Stimulated activated CD4-positive, alpha-beta T cell treated with anti-CD3 and anti-CD28 coated beads, TNF-alpha, amount 100 ng/mL, for 4 hours (primary cell): ENCODE measurements around the gene PLSCR2.
"Not testable (repeated sequence)": the region's sequence is repeated elsewhere in the genome, so short reads cannot be mapped to it uniquely, and the experiment has no call there.

Experiments
- DNase-seq, 3 experiments: peaks; one replicate each; pipeline ENCODE4 v3.0.0-alpha.2; 2020; ENCODE audit warnings: low read depth in 3 of 3

Gene PLSCR2

DNA sequence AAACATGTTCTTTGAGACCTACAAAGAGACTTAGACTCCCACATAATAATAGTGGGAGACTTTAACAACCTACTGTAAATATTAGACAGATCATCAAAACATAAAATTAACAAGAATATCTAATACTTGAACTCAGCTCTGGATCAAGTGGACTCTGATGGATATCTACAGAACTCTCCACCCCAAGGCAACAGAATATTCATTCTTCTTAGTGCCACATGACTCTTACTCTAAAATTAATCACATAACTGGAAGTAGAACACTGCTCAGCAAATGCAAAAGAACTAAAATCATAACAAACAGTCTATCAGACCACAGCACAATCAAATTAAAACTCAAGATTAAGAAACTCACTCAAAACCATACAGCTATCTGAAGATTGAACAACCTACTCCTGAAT, 15.9 kb upstream of the PLSCR2 start:
- DNase-seq = no peak

DNA sequence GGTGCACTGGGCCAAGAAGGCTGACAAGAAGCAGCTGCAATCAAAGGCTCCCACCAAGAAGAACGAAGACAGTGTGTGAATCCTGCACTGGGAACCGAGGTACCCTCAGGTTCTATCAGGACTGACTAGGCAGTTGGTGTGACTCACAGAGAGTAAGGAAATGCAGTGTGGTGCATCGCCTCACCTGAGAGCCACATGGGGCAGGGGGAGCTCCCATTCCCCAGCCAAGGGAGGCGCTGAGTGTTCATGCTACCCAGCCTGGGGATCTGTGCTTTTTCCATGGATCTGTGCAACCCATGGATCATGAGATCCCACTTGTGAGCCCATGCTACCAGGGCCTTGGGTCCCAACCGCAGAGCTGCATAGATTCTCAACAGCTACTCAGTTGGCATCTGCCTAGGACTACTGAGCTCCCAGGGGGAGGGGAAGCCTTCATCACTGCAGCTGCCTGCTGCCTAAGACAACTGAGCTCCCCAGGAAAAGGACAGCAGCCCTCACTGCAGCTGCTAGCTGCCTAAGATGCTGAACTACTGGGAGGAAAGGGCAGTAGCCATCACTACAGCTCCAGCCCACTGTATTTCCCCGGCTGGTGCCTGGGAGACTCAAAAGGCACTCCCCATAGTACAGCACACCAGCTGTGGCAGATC, 6.9 kb upstream of the PLSCR2 start:
- no peak for DNase-seq

DNA sequence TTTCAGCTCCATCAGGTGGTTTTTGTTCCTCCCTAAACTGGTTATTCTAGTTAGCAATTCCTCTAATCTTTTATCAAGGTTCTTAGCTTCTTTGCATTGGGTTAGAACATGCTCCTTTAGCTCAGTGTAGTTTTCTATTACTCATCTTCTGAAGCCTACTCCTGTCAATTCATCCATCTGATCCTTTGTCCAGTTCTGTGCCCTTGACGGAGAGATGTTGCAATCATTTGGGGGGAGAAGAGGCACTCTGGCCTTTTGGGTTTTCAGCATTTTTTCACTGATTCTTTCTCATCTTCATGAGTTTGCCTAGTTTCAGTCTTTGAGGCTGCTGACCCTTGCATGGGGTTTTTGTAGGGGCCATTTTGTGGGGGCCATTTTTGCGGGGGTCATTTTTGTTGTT, 5.6 kb upstream of the PLSCR2 start:
- not testable (repeated sequence) for DNase-seq

DNA sequence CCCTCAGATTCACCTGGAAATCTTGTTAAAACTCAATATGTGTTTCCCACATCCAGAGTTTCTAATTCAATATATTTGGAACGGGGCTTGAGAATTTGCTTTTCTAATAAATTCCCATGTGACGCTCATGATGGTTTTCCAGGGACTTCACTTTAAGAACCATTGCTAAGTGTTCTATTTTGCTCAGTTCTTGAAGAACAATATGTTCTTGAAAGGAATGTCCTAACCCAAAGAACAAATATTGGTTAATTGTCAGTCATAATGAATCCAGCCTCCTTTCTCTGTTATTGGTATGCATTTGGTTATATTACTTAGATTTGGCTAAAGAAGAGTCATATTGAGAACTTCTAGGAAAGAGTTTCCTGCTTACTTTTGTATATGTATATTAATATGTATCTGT, 4.4 kb upstream of the PLSCR2 start:
- no peak for DNase-seq

DNA sequence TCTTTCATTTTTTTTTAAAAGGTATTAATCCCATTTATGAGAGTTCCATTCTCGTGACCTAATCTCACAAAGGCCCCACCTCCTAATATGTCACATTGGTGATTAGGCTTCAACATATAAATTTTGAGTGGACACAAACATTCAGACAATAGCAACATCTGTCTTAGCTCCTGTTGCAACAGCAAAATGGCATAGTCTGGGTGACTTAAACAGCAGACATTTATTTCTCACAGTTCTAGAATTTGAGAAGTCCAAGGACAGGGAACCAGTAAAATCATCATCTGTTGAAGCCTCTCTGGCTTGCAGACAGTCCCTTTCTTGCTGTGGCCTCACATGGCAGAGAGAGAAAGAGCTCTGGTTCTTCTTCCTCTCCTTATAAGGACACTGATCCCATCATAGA, 3.2 kb upstream of the PLSCR2 start:
- DNase-seq = no peak

DNA sequence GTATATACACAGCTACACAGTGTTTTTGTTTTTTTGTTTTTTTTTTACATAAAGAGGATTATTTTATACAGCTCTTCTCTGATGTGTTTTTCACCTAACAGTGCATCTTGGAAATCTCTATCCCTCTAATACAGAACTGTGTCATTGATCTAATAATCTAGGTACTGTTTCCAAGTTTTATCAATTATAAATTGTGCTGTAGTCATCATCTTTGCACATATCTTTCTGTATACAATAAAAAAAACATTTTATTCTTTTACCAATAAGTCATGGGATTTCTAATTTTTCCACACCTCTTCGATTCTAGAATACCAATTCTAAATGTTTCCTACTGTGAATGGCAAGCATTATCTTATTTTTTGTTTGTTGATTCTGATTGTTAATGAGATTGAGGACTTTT, 1.7 kb upstream of the PLSCR2 start:
- DNase-seq = no peak

DNA sequence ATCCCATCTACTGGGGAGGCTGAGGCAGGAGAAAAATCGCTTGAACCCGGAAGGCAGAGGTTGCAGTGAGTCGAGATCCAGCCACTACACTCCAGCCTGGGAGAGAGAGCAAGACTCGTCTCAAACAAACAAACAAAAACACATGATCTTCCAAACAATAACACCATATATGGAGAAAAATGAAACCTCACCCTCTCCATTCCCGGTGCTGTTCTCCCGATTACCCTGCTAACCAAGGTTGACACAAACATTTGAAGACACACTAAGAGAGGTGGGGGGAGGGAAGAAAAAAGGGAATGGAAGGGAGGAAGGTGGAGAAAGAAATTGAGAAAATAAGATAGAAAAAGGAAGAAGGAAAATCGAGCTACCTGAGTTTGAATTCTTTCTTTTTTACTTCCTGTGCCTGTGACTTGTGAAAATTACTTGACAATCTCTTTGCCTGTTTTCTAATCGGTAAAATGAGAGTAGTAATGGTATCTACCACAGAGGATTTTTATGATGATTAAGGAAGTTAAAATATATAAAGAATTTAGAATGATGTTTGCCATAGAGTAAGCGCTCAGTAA, 1.1 kb upstream of the PLSCR2 start:
- no peak for DNase-seq

DNA sequence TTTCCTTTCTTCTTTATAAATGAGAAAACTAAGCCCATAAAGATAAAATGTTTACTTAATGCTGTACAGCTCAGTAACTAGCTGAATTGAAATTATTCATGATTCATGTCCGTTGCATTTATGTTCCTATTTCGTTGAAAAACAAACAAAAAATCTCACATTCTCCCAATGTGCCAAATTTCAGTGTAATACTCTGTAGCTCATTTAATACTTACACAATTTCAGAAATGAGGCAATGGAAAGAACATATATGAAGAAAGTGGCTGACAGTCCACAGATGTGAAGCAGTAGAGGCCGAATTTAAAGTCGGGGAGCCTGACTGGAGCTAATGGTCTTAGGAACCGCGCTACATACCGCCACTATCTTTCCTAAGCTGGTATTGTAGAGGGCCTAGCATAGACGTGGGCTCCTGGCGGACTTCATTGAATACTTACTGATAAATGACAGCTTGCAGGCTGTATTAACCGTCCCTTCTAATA, 651 bp downstream of the PLSCR2 start:
- DNase-seq = no peak

DNA sequence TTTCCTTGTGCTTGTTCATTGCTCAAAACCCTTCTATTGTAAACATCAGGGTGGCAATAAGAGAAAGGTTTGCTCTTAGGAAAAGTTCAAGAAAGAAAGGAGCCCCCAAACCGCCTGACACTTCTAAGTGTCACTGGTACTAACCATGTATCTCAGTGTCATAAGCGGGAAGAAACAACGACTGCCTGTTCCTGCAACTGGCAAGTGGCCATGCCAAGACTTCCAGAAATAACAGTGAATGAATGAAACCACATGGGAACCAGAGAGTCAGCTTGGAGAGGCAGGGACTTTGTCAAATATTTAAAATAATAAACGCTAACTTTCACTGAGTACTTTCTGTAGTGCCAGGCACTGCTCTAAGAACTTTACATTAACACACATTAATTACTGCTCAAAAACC, 1.1 kb downstream of the PLSCR2 start:
- DNase-seq = no peak

DNA sequence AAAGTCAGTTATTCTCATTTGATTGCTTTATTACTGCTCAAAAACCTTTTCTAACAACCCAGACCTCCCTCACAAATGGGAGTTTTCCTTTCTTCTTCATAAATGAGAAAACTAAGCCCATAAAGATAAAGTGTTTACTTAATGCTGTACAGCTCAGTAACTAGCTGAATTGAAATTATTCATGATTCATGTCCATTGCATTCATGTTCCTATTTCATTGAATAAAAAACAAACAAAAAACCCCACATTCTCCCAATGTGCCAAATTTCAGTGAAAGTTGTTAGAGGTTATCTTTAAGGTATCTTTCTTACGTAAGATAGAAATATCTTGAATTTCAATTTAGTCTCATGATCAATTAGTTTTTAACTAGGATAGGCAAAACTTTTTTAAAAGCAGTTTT, 2.8 kb downstream of the PLSCR2 start:
- no peak for DNase-seq

DNA sequence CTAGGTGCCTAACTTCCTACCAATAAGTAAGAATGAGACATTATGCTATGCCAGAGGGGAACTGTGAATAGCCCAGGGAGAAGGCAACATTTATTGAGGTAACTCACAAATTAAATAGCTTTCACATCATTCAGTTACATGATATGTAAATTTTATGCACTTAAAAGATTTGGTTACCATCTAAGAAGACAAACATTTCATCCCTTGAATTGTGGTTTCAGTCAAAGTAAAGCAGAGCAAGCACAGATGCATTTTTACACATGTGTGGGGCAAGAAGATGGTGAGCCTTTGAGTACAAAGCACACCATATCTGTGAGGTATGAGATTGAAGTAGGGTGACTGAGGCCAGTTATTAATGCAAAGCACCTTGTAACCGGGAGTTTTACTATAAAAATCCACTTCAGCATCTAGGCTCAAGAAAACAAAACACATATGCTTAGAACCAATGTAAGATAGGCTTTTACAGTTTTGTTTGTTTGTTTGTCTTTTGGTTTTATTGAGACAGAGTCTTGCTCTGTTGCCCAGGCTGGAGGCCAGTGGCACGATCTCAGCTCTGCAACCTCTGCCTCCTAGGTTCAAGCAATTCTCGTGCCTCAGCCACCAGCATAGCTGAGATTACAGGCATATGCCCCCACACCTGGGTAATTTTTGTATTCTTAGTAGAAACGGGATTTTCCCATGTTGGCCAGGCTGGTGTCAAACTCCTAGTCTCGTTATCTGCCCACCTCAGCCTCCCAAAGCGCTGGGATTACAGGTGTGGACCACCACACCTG, 3.5 kb downstream of the PLSCR2 start:
- no peak for DNase-seq

DNA sequence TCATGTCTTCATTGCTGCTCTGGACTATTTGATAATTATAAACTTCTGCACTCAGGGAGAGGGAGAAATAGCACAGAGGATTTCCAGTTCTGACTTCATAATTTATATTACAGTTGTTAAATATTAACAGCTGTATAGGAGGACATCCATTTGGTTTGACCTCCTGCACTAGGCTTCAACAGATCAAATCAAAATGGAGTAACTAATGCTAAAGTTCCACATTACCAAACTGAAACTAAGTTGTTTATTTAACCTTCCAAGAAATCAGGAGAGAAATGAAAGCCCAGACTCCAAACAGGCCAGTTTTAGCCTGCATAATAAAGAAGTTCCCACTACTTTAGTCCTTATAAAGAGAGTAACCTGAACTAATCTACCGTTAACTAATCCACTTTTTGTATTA, 4.6 kb downstream of the PLSCR2 start:
- no peak for DNase-seq

DNA sequence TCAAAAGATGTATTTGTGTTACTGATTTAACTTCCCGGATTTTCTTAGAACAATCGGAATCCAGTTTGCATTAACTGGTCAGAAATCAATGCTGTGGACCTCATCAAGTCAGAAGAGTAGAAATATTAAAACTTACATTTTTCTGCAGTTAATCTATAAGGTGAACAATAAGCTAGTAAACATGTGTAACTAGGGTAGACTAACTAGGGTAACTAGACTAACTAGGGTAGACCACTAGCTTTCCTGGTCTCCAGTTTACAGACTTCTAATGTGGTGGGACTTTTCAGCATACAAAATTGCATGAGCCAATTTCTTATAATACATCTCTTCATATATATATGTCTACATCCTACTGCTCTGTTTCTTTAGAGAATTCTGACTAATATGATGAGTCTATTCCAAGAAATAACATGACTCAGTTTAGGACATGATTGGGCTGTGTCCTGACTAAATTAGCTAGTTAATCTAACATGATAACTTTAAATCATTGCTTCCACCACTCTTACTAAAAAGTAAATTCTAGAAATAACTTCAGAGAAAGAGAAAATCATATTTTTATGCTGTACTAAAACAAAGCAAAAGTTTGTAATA, 5.3 kb downstream of the PLSCR2 start:
- DNase-seq = no peak

DNA sequence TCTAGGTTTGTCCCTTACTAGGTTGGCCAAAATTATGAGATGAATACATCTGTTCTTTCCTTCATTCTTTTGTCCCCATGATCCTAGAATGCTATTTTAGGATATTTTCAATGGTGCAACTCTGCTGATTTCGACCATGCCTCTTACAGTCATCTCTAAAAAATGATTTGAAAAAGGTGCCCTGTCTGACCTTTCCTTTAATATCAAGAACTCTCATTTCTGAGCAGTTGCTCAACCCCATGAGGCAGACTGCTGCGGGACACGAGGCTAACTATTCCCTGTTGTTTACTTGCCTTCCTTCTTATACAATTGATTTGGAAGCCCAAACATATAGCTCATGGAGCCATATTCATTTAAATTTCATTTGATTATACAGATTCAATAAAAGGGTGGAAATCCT, 14.6 kb downstream of the PLSCR2 start:
- DNase-seq = no peak

DNA sequence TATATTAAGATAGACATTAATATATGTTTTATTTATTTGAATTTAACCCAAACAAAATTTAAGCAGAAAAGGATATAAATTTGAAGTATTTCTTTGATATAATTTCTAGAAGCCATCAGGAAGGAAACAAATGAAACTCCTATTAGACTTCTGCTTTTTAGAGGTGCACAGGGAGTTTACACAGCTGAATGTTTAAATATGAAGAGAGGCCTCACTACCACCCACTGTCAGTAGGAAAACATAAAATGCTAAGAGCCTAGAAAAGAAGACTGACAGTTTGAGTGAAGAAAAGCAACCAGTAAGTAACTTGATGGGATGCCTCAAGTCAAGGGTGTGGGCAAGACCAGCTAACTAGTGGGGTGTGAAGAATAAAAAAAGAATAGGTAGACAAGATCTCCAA, 19.7 kb downstream of the PLSCR2 start:
- no peak for DNase-seq

DNA sequence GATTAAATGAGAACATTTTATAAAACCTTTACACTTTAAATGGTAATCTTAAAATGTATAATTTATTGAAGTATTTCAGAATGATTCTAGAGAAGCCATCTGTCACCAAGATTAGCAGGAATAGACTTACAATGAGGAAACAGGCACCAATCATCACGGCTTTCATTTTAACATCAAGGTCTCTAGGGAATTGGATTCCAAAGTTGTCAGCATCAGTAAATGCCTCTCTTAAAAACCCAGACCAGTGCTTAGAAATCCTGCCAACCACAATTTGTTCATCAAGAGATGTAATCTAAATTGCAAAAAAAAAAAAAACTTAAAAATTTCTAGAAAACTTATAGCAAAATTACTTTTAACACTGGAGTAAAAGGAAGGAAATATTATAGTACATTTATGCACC, 20.3 kb downstream of the PLSCR2 start:
- no peak for DNase-seq

DNA sequence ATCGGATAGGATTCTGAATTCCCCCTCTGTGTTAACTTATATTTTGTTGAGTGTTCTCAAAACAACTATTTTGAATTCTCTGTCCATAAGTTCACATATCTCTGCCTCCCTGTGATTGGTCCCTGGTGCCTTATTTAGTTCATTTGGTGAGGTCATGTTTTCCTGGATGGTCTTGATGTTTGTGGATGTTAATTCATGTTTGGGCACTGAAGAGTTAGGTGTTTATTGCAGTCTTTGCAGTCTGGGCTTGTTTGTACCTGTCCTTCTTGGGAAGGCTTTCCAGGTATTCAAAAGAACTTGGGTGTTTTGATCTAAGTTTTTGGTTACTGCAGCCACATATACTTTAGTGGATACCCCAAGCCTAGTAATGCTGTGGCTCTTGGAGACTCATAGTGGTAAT, 23.3 kb downstream of the PLSCR2 start:
- DNase-seq = no peak

DNA sequence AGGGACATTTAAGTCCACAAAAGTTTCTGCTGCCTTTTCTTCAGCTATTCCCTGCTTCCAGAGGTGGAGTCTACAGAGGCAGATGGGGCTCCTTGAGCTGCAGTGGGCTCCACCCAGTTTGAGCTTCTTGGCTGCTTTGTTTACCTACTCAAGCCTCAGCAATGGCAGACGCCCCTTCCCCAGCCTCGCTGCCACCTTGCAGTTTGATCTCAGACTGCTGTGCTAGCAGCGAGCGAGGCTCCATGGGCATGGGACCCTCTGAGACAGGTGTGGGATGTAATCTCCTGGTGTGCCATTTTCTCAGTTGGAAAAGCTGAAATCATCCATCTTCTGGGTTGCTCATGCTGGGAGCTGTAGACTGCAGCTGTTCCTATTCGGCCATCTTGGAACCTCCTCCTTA, 29.1 kb downstream of the PLSCR2 start:
- DNase-seq = not testable (repeated sequence)

DNA sequence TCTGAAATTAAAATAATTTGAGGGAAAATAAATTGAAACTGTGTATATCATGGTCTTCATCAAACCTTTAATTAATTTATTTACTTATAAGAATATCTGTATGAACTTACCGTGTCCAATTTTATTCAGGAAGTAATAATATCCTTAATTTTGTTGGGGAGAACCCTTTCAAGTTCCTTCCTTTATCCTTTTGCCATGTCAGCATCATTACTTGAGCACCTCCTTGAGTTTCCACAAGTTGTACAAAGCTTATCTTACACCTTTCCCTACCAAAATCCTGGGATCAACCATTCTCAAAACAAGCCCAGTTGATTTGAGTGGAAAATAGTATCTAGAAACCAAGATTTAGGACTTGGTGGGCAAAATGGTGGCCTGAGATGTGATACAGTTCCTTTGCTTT, 37.3 kb downstream of the PLSCR2 start:
- DNase-seq = no peak

DNA sequence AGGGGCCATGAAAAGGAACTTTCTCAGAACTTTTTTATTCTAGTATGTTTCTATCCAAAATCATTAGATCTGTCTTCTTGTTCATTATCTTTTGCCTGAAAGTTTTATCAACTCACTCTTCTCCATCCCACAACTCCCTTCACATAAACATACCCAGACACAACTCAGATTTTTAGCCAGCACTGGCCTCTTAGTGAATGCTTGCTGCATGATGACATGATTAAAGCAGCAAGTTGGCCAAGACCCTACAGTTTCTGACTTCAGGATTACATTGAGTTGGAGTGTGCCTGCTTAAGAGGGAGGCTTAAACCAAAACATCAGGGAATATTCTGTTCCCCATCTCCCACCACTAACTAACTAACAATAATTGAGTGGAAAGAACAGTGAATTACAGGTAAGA, 38.1 kb downstream of the PLSCR2 start:
- DNase-seq = no peak

DNA sequence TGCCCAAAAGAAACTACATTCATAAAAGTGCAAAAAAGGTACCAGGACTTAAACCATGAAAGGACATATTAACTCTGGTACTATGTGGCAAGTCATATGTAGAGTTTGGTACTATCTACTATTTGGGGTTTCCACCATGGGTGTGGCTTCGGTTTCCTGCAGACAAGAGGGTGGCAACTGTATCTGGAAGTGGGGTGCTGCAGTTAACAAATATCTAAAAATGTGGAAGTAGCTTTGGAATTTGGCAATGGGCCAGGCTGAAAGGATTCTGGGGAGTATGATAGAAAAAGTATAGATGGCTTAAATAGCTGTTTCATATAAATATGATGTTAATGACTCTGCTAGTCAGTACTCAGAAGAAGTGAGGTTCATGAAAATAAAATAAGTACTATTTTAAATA, 44.0 kb downstream of the PLSCR2 start:
- no peak for DNase-seq

DNA sequence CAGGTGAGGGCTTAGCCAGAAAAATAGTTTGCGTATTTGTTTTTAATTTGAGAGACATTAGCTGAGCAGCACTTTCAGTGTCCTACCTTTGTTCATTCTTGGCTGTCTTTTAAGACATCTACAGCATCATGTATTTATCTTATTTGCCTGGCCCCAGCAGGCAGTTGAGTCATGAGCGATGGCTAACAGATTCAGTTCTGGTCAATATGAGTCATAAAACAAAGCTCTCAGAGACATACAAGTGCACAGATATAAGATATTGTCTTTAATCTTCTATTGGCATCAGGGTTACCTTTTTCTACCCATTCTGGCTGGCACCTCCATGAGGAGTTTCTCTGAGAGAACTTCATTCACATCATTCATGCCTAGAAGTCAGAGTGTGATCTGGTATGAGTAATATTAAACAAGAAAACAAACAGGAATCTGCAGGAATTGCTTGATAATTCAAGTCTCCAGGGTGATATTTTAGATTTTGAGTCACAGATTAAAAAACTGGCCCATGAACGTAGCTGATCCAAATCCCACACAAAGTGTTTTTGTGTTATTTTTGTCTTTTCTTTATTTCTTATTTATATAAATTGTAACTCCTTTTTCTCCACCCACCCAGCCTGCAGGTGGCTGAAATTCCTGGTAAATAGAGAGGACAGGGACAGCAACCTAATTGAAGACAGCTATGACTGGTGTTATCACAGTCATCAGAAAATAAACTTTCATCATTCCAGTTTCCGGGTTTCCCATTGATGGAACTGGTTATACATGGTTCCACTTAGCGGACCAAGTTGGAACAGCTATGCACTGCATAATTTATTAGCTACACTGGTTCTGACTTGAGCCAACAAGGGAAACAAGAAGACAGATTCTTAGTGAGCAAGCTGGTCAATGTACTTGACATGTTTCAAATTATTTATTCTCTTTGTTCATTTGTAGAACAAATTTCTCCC, 47.3 kb downstream of the PLSCR2 start:
- DNase-seq = no peak
